SIG-M5 (cell line): ENCODE data around the gene ZFAND6.
A peak's percentile ranks its signal among the peaks of the same experiment; 100 is the strongest.

ENCODE experiments used
- DNase-seq: peaks from one replicate; lab custom pipeline; 2025; lab: John Stamatoyannopoulos, UW

ZFAND6 gene

DNA sequence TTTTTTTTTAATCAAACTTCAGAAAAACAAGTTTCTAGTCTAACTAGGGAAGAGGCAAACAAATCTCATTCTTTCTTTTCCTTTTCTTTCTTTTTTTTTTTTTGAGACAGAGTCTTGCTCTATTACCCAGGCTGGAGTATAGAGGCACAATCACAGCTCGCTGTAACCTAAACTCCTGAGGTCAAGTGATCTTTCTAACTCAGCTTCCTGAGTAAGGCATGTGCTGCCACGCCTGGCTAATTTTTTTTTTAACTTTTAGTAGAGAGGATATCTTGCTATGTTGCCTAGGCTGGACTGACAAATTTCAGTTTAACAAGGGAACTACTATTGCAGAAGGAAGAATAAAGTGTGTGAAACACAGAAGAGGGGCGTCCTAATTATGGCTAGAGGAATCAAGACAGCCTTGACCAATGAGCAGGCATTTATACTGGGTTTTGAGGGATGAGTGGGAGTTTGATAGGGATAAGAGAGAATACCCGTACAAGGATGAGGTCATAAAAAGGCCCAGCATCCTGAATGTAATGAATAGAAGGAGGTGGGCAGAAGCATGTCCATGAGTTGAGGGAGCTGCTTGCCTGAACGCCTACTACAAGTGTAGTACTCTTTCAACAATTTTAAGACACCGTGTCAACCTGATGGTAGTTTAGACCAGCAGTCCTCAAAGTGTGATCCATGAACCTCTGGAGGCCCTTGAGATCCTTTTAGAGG lies 6.7 kb upstream of the ZFAND6 start:
- no peak for DNase-seq

GRCh38 chr15:80055933-80056332 lies 3.5 kb upstream of the ZFAND6 start:
- no peak for DNase-seq

DNA sequence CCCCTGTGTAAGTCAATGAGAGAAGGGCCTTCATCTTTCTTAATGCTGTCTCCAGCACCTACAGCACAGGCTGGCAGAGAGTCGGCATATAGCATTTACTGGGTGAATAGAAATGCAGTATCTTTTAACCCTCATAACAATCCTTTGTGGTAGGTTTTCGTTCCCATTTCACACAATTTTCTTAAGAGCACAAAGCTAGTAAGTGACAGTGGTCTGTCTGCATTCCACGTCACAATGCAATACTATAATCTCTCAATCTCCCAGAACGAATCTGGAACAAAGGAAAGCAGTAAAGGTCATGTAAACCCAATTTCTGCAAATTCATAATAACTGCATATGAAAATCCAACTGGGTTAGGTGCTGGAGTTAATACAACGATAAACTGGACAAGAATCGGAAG lies 1.4 kb upstream of the ZFAND6 start:
- no peak for DNase-seq

DNA sequence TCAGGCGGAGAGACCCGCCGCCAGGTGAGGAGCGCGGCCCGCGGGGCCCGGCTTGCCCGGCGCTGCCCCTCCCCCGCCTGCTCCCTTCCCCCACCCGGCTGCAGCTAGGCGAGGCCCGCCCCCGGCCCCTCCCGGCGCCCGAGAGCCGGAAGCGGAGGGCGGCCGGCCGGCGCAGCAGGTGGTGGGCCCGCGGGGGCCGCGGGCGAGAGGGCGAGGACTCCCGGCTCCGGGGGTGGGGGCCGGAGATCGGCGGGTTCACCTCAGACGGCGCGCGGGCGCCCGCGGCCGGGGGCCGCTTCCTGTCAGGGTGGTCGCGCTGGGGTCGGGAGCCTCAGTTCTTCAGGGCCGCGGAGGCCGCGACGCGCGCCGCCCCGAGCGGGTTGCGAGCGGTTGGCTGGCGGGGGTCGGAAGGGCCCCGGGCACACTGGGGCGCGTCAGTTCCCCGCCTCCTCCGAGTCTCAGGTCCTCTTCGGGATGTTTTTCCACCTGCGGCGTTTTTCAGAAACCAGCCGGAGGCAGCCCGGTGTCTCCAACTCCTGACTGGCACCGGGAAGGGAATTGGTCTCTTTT lies 395 bp downstream of the ZFAND6 start:
- DNase-seq = peak; percentile 3

DNA sequence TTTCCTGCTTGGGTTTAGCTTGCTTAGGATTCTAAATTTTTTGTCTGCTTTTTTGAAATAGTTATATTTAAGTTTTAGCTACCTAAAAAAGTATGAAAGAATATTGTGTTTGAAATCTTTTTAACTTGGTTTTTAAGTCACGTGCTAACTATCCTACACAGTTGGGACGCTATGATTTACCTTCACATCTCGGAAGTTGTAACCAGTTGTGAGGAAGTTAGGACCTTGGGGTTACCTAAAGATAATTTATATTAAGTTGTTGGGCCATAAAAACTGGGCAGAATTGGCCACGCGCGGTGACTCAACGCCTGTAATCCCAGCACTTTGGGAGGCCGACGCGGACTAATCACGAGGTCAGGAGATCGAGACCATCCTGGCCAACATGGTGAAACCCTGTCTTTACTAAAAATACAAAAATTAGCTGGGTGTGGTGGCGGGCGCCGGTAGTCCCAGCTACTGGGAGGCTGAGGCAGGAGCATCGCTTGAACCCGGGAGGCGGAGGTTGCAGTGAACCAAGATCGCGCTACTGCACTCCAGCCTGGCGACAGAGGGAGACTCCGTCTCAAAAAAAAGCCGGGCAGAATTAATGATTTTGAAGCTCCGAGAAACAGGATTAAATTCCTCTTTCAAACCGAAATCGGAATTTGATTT lies 1.0 kb downstream of the ZFAND6 start:
- no peak for DNase-seq

GRCh38 chr15:80061582-80061981 lies 2.1 kb downstream of the ZFAND6 start:
- DNase-seq = no peak

- no peak for DNase-seq
Observed at GRCh38 chr15:80066912-80067311, 7.4 kb downstream of the ZFAND6 start.

GRCh38 chr15:80068578-80068977 lies 9.1 kb downstream of the ZFAND6 start:
- DNase-seq = no peak

- peak; percentile 3 for DNase-seq
Observed at GRCh38 chr15:80070840-80071239, 11.4 kb downstream of the ZFAND6 start.

DNA sequence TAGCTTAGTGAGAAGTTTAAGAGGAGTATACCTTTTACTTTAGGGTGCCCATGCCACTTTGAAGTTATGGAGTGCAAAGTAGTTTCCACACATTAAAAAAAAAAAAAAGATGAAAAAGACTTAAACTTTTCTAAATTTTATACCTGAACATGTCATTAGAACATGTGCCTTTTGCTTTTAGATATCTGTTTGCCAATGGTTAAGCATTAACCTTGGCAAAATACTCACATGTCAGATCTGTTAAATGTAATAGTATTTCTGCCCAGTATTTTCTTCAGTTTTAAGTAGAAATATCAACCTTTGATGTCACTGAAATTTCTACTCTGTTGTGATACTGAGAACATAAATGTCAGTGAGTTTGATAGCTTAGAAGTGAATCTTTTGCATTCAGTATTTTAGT lies 12.2 kb downstream of the ZFAND6 start:
- no peak for DNase-seq

DNA sequence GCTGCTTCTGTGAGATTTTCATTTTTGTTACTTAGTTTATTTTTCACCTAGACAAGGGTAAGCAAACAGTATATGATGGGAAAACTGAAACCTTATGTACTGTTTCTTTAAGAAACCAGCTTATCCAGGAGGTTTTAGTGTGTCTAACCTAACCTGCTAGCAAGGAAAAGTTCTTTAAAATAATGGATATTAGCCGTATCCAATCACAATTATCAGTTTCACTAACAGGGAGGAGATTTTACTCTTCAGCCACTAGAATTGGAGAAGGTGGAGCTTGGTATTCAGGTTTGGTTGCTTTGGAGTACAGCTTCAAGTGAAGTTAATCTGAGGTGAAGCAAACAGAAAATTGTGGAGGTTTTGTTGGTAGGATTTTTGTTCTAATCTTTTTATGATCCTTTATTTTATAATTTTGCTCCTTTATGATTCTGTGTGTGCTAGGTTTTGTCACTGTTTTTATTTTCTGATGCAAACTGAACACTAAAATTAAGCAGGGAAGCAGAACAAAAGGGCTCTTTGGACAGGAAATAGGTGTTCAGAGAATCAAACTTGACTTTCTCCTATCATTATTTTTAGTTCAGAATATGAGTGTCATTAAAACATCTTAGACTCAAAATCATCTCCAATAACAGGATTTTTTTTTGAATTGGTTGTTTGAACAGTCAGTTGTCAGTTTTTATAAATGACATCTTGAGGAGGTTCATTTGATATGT lies 13.0 kb downstream of the ZFAND6 start:
- DNase-seq = peak; percentile 68

DNA sequence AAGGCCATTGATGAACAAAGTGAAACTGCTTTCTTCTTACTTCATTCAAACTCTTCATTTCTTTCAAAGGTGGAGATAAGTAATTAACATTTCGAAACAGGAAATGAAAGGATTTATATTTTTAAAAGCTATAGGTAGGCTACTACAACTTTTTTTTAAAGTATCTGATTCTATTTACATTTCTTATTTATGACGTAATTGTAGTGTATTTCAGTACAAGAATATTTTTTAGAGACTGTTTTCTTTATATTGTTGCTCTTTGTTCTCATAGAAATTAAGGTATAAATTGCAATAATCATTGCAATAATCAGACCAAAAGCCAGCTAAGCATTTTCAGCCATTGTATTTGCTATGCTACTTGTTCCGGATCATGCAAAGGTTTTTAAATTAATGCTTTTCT lies 13.7 kb downstream of the ZFAND6 start:
- DNase-seq = no peak

GRCh38 chr15:80076321-80077318 lies 17.1 kb downstream of the ZFAND6 start:
- DNase-seq = no peak

GRCh38 chr15:80081390-80081789 lies 21.9 kb downstream of the ZFAND6 start:
- peak; percentile 11 for DNase-seq

- DNase-seq = no peak
Observed at GRCh38 chr15:80087104-80087503, 27.6 kb downstream of the ZFAND6 start.

DNA sequence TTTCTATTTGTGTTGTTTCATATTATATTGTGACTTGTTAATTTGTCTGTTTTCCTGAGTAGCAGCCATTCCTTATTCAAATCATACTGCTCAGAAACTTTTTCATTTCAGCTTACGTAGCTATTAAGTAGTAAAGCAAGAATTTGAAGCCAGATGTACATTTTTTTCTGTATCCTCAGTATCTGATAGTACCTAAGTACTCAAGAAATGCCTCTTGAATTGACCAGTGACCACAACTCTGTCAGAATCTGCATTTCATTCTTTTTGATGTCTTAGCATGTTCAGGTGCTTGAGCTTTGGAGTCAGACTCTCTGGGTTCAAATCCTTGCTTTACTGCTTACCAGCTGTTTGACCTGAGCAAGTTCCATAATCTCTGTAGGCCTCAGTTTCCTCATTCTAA lies 30.6 kb downstream of the ZFAND6 start:
- no peak for DNase-seq

GRCh38 chr15:80090879-80091503 lies 31.5 kb downstream of the ZFAND6 start:
- DNase-seq = no peak

DNA sequence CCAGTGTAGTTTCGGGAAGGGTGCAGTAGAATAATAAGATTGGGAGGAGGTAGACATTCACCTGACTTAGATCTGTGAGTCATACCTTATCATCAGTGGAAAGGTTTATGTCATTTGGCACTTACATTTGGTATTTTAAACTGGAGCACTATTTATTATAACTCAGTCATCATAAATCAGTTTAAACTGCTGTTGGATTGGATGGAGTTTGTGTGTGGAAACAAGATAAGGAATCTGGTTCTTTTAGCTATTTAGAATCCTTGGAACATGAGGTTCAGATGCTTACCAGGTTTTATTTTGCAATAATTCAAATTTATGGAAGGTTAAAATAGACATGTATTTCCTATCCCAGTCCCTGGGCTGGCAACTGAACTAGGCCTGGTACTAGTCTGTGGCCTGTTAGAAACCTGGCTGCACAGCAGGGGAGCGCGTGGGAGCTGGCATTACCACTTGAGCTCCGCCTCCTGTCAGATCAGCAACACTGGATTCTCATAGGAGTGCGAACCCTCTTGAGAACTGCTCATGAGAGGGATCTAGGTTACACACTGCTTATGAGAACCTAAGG lies 34.5 kb downstream of the ZFAND6 start:
- DNase-seq = no peak

- DNase-seq = no peak
Observed at GRCh38 chr15:80095511-80095910, 36.0 kb downstream of the ZFAND6 start.

GRCh38 chr15:80095969-80096368 lies 36.5 kb downstream of the ZFAND6 start:
- no peak for DNase-seq

DNA sequence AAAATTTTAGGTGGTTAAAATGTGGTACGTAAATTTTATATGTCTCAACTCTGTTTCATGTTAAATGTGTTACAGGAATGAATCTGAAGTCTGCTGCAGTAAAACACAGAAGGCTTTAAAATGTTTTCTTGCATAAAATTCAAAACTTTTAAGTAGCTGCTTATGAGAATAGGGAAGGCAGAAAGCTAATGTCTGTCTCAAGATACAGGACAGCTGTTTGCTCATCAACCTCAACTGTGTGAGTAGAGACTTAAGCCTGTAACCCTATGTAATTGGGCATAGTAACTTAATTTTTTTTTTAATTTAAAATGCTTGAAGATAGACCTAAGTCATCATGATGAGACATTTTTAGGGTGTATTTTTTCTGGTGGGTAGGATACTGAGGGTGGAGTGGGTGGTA lies 38.9 kb downstream of the ZFAND6 start:
- DNase-seq = no peak
